Stimulated activated CD8-positive, alpha-beta memory T cell treated with anti-CD3 and anti-CD28 coated beads, Interleukin-2, amount 100 ng/mL, for 48 hours (primary cell): Measurements from ENCODE around the gene EMC6.

Experiments used
- DNase-seq, 2 donors: peaks; one replicate each; pipeline ENCODE4 v3.0.0-alpha.2; 2020; ENCODE audit warnings: low read depth in 2 of 2

The EMC6 gene

GRCh38 chr17:3656353-3656752 is 12.3 kb upstream of the EMC6 start:
- DNase-seq: no peak

GRCh38 chr17:3656755-3657587 is 11.6 kb upstream of the EMC6 start:
- no peak for DNase-seq

- DNase-seq: no peak
Measured at GRCh38 chr17:3657588-3657869, 11.1 kb upstream of the EMC6 start.

GRCh38 chr17:3657874-3658783 is 10.5 kb upstream of the EMC6 start:
- no peak for DNase-seq

GRCh38 chr17:3658784-3659449 is 9.7 kb upstream of the EMC6 start:
- no peak for DNase-seq

- DNase-seq: no peak
Measured at GRCh38 chr17:3659541-3660111, 9.0 kb upstream of the EMC6 start.

- DNase-seq: no peak
Measured at GRCh38 chr17:3660311-3660891, 8.2 kb upstream of the EMC6 start.

GRCh38 chr17:3663102-3664011 is 5.3 kb upstream of the EMC6 start:
- DNase-seq: no peak

- no peak for DNase-seq
Measured at GRCh38 chr17:3665834-3666233, 2.8 kb upstream of the EMC6 start.

GRCh38 chr17:3666516-3666915 is 2.1 kb upstream of the EMC6 start:
- no peak for DNase-seq

GRCh38 chr17:3667366-3668278 is 990 bp upstream of the EMC6 start:
- no peak for DNase-seq

GRCh38 chr17:3669085-3669347 is 404 bp downstream of the EMC6 start:
- no peak for DNase-seq

- no peak for DNase-seq
Measured at GRCh38 chr17:3669548-3669947, 936 bp downstream of the EMC6 start.

- no peak for DNase-seq
Measured at GRCh38 chr17:3672571-3672970, 4.0 kb downstream of the EMC6 start.

GRCh38 chr17:3675886-3676285 is 7.3 kb downstream of the EMC6 start:
- DNase-seq: no peak

GRCh38 chr17:3678095-3678820 is 9.6 kb downstream of the EMC6 start:
- DNase-seq: no peak

GRCh38 chr17:3678821-3679530 is 10.4 kb downstream of the EMC6 start:
- DNase-seq: no peak

GRCh38 chr17:3679531-3680126 is 11.0 kb downstream of the EMC6 start:
- no peak for DNase-seq
